Femur (tissue), 1 donor: ENCODE data around the gene IL22RA1.

Source experiments
- DNase-seq: peaks from one replicate; pipeline ENCODE4 v3.0.0-alpha.2; 2017

IL22RA1 gene

GRCh38 chr1:24069817-24070216 is 73.1 kb downstream of the IL22RA1 start:
- no peak for DNase-seq
